ENCODE data around the gene HTRA2. TPM values are rescaled to one million over a fixed set of nuclear protein-coding genes. Genes with fewer than 3 reads are reported as not detected.

HTRA2 gene
- total RNA-seq, 2 experiments from 2014 or later, result 39.0 to 39.7 TPM

GRCh38 chr2:74551942-74552913, 22.5 kb downstream of the HTRA2 start:
- H3K36me3 Mint-ChIP-seq (ENCODE audit: low read depth), result peaks cover 5% of the 10 kb centered on the region
- H3K4me3 Mint-ChIP-seq, result no peak overlapping the region
- no peak overlapping the region for H3K27ac Mint-ChIP-seq
- peaks cover 30% of the 10 kb centered on the region for H3K27me3 Mint-ChIP-seq (ENCODE audit: low read depth)
- peaks cover 7% of the 10 kb centered on the region for H3K4me1 Mint-ChIP-seq (ENCODE audit: low read depth)
- no peak for DNase-seq
- no peaks in the 10 kb centered on the region for H3K9me3 Mint-ChIP-seq
- CTCF ChIA-PET, result interaction anchor here (0.6 to 1.3 kb wide), 2 partner anchors 9 to 35 kb away, joined by 3 to 4 read pairs; no protein-coding TSS in a partner anchor
- intact Hi-C loops (cut with micrococcal nuclease), result no loop called here

GRCh38 chr2:74552914-74553811, 23.4 kb downstream of the HTRA2 start:
- H3K4me1 Mint-ChIP-seq (ENCODE audit: low read depth), result peaks cover 7% of the 10 kb centered on the region
- intact Hi-C loops (cut with micrococcal nuclease), result no loop called here
- peak overlapping the region; percentile 63 for H3K27ac Mint-ChIP-seq
- H3K9me3 Mint-ChIP-seq, result no peaks in the 10 kb centered on the region
- H3K4me3 Mint-ChIP-seq, result peak overlapping the region; percentile 69
- DNase-seq, result no peak
- peaks cover 22% of the 10 kb centered on the region for H3K27me3 Mint-ChIP-seq (ENCODE audit: low read depth)
- H3K36me3 Mint-ChIP-seq (ENCODE audit: low read depth), result peaks cover 5% of the 10 kb centered on the region
- CTCF ChIA-PET, result interaction anchor here (0.8 kb wide), 1 partner anchor 34 kb away, joined by 3 read pairs; no protein-coding TSS in a partner anchor

GRCh38 chr2:74553892-74554819, 24.4 kb downstream of the HTRA2 start, which contains the start of the genes DOK1 and LOXL3:
Gene DOK1 (plus strand): TSS chr2:74554720. CDS start chr2:74554755, 35 bp downstream.
Gene LOXL3 (minus strand): TSS chr2:74553942. CDS start chr2:74552634, 1,308 bp downstream.
- intact Hi-C loops (cut with micrococcal nuclease), result loop anchor here (1.0 to 2.0 kb wide), 6 partner anchors 12 to 281 kb away; partner anchors contain the start of genes AUP1, HK2, HTRA2 and PCGF1
- CTCF ChIA-PET, result interaction anchor here (0.6 to 1.0 kb wide), 3 partner anchors 22 to 33 kb away, joined by 3 to 5 read pairs (median 3); no protein-coding TSS in a partner anchor
- H3K36me3 Mint-ChIP-seq (ENCODE audit: low read depth), result peaks cover 5% of the 10 kb centered on the region
- peaks cover 4% of the 10 kb centered on the region for H3K4me1 Mint-ChIP-seq (ENCODE audit: low read depth)
- peaks cover 17% of the 10 kb centered on the region for H3K27me3 Mint-ChIP-seq (ENCODE audit: low read depth)
- DNase-seq, result peak; percentile 82
- H3K9me3 Mint-ChIP-seq, result no peaks in the 10 kb centered on the region
- peak within 1 kb of the TSS; percentile 94 for H3K4me3 Mint-ChIP-seq
- peak within 1 kb of the TSS; percentile 88 for H3K27ac Mint-ChIP-seq

DNA sequence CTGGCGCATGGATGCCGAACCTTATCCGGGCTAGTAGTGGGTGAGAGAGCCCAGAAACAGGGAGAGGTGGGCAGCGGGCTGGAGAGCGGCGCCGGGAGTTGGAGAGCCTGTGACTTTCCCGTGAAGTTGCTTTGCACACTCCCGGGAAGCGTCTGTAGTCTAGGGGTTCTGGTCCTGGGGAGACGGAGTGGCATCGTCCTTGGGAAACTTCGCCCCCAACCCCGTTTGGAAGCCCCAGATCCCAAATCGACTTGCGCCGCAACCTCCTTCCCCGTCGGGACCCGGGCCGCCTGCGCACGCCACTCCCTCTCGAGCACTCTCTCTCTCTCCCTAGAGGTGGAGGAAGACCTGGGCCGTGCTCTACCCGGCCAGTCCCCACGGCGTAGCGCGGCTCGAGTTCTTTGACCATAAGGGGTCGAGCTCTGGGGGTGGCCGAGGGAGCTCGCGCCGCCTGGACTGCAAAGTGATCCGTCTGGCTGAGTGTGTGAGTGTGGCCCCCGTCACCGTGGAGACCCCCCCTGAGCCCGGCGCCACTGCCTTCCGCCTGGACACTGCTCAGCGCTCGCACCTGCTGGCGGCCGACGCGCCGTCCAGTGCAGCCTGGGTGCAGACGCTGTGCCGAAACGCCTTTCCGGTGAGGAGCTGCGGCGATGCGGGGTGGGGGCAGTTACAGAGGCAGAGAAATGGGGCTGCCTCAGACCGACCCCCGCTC, 25.2 kb downstream of the HTRA2 start:
- peaks cover 4% of the 10 kb centered on the region for H3K4me1 Mint-ChIP-seq (ENCODE audit: low read depth)
- intact Hi-C loops (cut with micrococcal nuclease), result loop anchor here (1.0 to 2.0 kb wide), 6 partner anchors 11 to 280 kb away; partner anchors contain the start of genes AUP1, HK2, HTRA2 and PCGF1
- H3K27me3 Mint-ChIP-seq (ENCODE audit: low read depth), result peaks cover 12% of the 10 kb centered on the region
- H3K27ac Mint-ChIP-seq, result peak overlapping the region; percentile 88
- CTCF ChIA-PET, result interaction anchor here (0.9 to 1.7 kb wide), 4 partner anchors 12 to 30 kb away, joined by 3 to 5 read pairs (median 4); no protein-coding TSS in a partner anchor
- peaks cover 4% of the 10 kb centered on the region for H3K36me3 Mint-ChIP-seq (ENCODE audit: low read depth)
- no peaks in the 10 kb centered on the region for H3K9me3 Mint-ChIP-seq
- peak; percentile 48 for DNase-seq
- H3K4me3 Mint-ChIP-seq, result peak overlapping the region; percentile 94

DNA sequence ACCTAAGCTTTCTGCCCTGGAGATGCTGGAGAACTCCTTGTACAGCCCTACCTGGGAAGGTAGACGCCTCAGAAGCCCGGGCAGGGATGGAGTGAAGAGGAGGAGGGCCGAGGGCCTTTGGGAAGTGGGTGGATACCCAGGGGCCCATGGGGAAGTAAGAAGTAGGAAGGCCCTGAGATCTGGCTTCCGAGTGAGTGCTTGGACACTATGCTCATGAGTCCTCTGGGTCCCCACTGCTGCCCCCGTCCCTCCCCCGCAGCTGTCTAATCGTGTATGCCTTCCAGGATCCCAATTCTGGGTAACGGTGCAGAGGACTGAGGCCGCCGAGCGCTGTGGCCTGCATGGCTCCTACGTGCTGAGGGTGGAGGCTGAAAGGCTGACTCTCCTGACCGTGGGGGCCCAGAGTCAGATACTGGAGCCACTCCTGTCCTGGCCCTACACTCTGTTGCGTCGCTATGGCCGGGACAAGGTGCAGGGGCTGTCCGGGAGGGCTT, 25.9 kb downstream of the HTRA2 start:
- Mint-ChIP-seq H3K4me1 (ENCODE audit: low read depth) (peaks cover 7% of the 10 kb centered on the region), H3K27me3 (ENCODE audit: low read depth) (peaks cover 12% of the 10 kb centered on the region), H3K27ac (no peak overlapping the region), H3K9me3 (no peaks in the 10 kb centered on the region), H3K4me3 (peak overlapping the region; percentile 94), H3K36me3 (ENCODE audit: low read depth) (peaks cover 4% of the 10 kb centered on the region)
- intact Hi-C loops (cut with micrococcal nuclease), result loop anchor here (2.0 kb wide), 2 partner anchors 49 to 279 kb away; partner anchors contain the start of genes HK2 and PCGF1
- no peak for DNase-seq
- CTCF ChIA-PET, result interaction anchor here (0.9 to 1.7 kb wide), 5 partner anchors 11 to 30 kb away, joined by 3 to 5 read pairs (median 3); no protein-coding TSS in a partner anchor

GRCh38 chr2:74556159-74556558, 26.4 kb downstream of the HTRA2 start:
- Mint-ChIP-seq H3K27me3 (ENCODE audit: low read depth) (peaks cover 13% of the 10 kb centered on the region), H3K27ac (no peak overlapping the region)

GRCh38 chr2:74556831-74557370, 27.2 kb downstream of the HTRA2 start:
- no peak overlapping the region for H3K27ac Mint-ChIP-seq
- peaks cover 4% of the 10 kb centered on the region for H3K36me3 Mint-ChIP-seq (ENCODE audit: low read depth)
- no peaks in the 10 kb centered on the region for H3K9me3 Mint-ChIP-seq
- no peak overlapping the region for H3K4me3 Mint-ChIP-seq
- CTCF ChIA-PET, result interaction anchor here (0.8 to 1.6 kb wide), 5 partner anchors 11 to 73 kb away, joined by 3 to 6 read pairs (median 3); no protein-coding TSS in a partner anchor
- no peak for DNase-seq
- peaks cover 10% of the 10 kb centered on the region for H3K27me3 Mint-ChIP-seq (ENCODE audit: low read depth)
- intact Hi-C loops (cut with micrococcal nuclease), result no loop called here
- peaks cover 8% of the 10 kb centered on the region for H3K4me1 Mint-ChIP-seq (ENCODE audit: low read depth)

More at GRCh38 chr2:74556159-74556558, 26.4 kb downstream of the HTRA2 start:
- no peak for DNase-seq
- intact Hi-C loops (cut with micrococcal nuclease), result no loop called here
- CTCF ChIA-PET, result interaction anchor here (0.8 to 1.7 kb wide), 4 partner anchors 11 to 73 kb away, joined by 3 to 5 read pairs (median 3); no protein-coding TSS in a partner anchor
- H3K4me3 Mint-ChIP-seq, result peak overlapping the region; percentile 94
- H3K9me3 Mint-ChIP-seq, result no peaks in the 10 kb centered on the region
- H3K4me1 Mint-ChIP-seq (ENCODE audit: low read depth), result peaks cover 8% of the 10 kb centered on the region
- H3K36me3 Mint-ChIP-seq (ENCODE audit: low read depth), result peaks cover 4% of the 10 kb centered on the region

DNA sequence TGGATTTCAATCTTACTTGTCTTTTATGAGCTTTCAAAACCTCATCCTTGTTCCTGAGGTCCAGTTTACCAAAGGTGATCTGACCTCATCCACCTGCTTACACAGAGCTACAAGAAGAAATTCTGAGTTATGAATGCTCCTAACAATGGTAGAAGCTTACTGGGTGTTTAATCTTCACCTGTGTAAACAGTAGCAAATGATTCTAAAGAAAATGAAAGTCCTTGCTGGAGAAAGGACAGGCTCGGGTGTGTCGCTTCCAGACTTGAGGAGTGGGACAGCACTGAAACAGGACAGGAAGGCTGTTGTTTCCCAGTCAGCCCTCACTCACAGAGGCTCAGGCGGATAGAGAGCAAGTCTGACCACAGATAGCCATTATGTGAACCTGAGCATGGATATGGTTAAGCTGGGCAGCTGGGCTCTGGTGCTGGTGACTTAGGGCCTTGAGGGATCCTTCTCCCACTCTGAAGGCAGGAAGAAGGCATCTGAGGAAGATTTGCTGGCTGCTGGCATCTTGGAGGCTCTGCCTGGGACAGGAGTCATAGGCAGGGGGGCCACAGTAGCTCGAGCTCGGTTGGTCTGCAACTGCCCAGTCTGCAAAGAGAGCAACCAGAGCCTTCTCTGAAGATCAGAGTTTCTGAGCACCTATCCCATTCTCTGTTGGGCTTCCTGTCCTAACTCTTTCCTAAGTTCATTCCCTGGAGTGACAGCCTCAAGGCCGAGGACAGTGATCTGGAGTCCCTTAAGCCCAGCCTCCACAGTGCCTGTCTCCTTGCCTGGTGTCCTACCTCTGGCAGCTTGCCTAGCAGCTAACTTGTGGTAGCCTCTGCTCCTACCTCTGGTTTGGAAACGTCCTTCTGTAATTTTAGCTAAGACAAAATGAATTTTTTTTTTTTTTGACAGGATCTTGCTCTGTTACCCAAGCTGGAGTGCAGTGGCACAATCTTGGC, 28.8 kb downstream of the HTRA2 start:
- intact Hi-C loops (cut with micrococcal nuclease), result no loop called here
- DNase-seq, result no peak

DNA sequence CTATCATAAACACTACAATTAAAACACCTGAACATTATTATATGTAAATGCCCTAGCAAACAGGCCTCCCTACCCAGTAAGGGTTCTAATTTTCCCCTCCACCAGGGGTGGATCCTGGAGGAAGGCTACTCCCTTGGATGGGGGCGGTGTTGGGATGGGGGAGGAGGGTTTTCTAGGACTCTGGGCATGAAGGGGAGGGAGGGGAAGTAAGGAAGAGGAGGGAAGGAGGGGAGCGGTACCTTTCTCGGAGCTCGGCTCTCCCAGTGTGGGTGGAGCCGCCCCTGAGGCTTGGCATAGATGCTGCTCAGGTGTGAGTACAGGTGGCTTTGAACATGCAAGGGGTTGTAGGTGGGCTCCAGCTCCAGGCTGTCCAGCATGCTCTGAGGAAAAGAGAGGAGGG, 30.2 kb downstream of the HTRA2 start:
- no peak overlapping the region for H3K4me3 Mint-ChIP-seq
- intact Hi-C loops (cut with micrococcal nuclease), result no loop called here
- H3K4me1 Mint-ChIP-seq (ENCODE audit: low read depth), result peaks cover 8% of the 10 kb centered on the region
- CTCF ChIA-PET, result interaction anchor here (1.2 kb wide), 1 partner anchor 29 kb away, joined by 3 read pairs; no protein-coding TSS in a partner anchor
- no peak overlapping the region for H3K27ac Mint-ChIP-seq
- DNase-seq, result no peak
- no peaks in the 10 kb centered on the region for H3K9me3 Mint-ChIP-seq
- peaks cover 18% of the 10 kb centered on the region for H3K27me3 Mint-ChIP-seq (ENCODE audit: low read depth)
- peaks cover 4% of the 10 kb centered on the region for H3K36me3 Mint-ChIP-seq (ENCODE audit: low read depth)

More for the DNA sequence above, 28.8 kb downstream of the HTRA2 start:
- no peaks in the 10 kb centered on the region for H3K9me3 Mint-ChIP-seq
- no peak overlapping the region for H3K27ac Mint-ChIP-seq
- CTCF ChIA-PET, result interaction anchor here (0.6 to 1.6 kb wide), 4 partner anchors 16 to 83 kb away, joined by 3 to 6 read pairs (median 4); no protein-coding TSS in a partner anchor
- H3K36me3 Mint-ChIP-seq (ENCODE audit: low read depth), result peaks cover 4% of the 10 kb centered on the region
- H3K4me1 Mint-ChIP-seq (ENCODE audit: low read depth), result peaks cover 8% of the 10 kb centered on the region
- H3K27me3 Mint-ChIP-seq (ENCODE audit: low read depth), result peaks cover 13% of the 10 kb centered on the region
- H3K4me3 Mint-ChIP-seq, result no peak overlapping the region
